ES-I3 (cell line): ENCODE measurements around the gene KRTAP2-1.
"Not testable (repeated sequence)": the region's sequence is repeated elsewhere in the genome, so short reads cannot be mapped to it uniquely, and the experiment has no call there.

Source experiments
- H3K36me3 ChIP-seq: 2 replicates; pipeline ENCODE4 v1.6.1; 2013; ENCODE audit warnings: mild to moderate bottlenecking, low read length, control low read depth, moderate library complexity; ENCODE audit not compliant: insufficient read depth
- H3K4me1 ChIP-seq: 2 replicates; pipeline ENCODE4 v1.6.1; 2013; ENCODE audit warnings: mild to moderate bottlenecking, control low read depth, low read length; ENCODE audit not compliant: insufficient read depth
- H3K9ac ChIP-seq: 2 replicates; pipeline ENCODE4 v1.6.1; 2013; ENCODE audit warnings: low read depth, mild to moderate bottlenecking, low read length, moderate library complexity
- H3K9me3 ChIP-seq: 2 replicates; pipeline ENCODE4 v1.6.1; 2013; ENCODE audit warnings: mild to moderate bottlenecking, low read length, moderate library complexity; ENCODE audit not compliant: control insufficient read depth, insufficient read depth

Gene KRTAP2-1

GRCh38 chr17:41012326-41013120 lies 34.6 kb downstream of the KRTAP2-1 start:
- no peaks in the 10 kb centered on the region for H3K36me3 ChIP-seq
- peaks cover 14% of the 10 kb centered on the region for H3K4me1 ChIP-seq
- H3K9me3 ChIP-seq, result no peaks in the 10 kb centered on the region
- no peak overlapping the region for H3K9ac ChIP-seq

- no peak overlapping the region for H3K9ac ChIP-seq
- peaks cover 14% of the 10 kb centered on the region for H3K4me1 ChIP-seq
Observed at GRCh38 chr17:41010441-41010840, 36.7 kb downstream of the KRTAP2-1 start.

GRCh38 chr17:41009936-41010335 lies 37.2 kb downstream of the KRTAP2-1 start:
- Histone ChIP-seq H3K36me3 (no peaks in the 10 kb centered on the region), H3K9ac (no peak overlapping the region), H3K4me1 (peaks cover 14% of the 10 kb centered on the region), H3K9me3 (no peaks in the 10 kb centered on the region)

More at GRCh38 chr17:41010441-41010840, 36.7 kb downstream of the KRTAP2-1 start:
- Histone ChIP-seq H3K9me3 (no peaks in the 10 kb centered on the region), H3K36me3 (no peaks in the 10 kb centered on the region)

GRCh38 chr17:41009301-41009760 lies 37.8 kb downstream of the KRTAP2-1 start:
- no peaks in the 10 kb centered on the region; the same call in 1 of the 2 replicates for H3K36me3 ChIP-seq
- H3K9ac ChIP-seq, result no peak overlapping the region
- no peaks in the 10 kb centered on the region for H3K9me3 ChIP-seq
- H3K4me1 ChIP-seq, result peaks cover 14% of the 10 kb centered on the region

GRCh38 chr17:41008811-41009210 lies 38.3 kb downstream of the KRTAP2-1 start, which contains the start of gene KRTAP3-1:
KRTAP3-1 (minus strand) TSS chr17:41009128; CDS start chr17:41009074, 54 bp downstream.
- Histone ChIP-seq H3K36me3 (no peaks in the 10 kb centered on the region; the same call in 1 of the 2 replicates), H3K9me3 (no peaks in the 10 kb centered on the region), H3K4me1 (peaks cover 14% of the 10 kb centered on the region), H3K9ac (no peak within 1 kb of the TSS)

- H3K9ac ChIP-seq, result no peak overlapping the region
- no peaks in the 10 kb centered on the region for H3K9me3 ChIP-seq
- H3K36me3 ChIP-seq, result no peaks in the 10 kb centered on the region; the same call in 1 of the 2 replicates
- H3K4me1 ChIP-seq, result peaks cover 8% of the 10 kb centered on the region
Observed at GRCh38 chr17:41004397-41004796, 42.7 kb downstream of the KRTAP2-1 start.

- H3K36me3 ChIP-seq, result no peaks in the 10 kb centered on the region; the same call in 1 of the 2 replicates
- H3K4me1 ChIP-seq, result peaks cover 3% of the 10 kb centered on the region; the same call in 1 of the 2 replicates
- H3K9ac ChIP-seq, result no peak overlapping the region
- H3K9me3 ChIP-seq, result no peaks in the 10 kb centered on the region
Observed at GRCh38 chr17:41003926-41004325, 43.2 kb downstream of the KRTAP2-1 start.

GRCh38 chr17:41002814-41003213 lies 44.3 kb downstream of the KRTAP2-1 start:
- H3K9ac ChIP-seq, result no peak overlapping the region
- H3K9me3 ChIP-seq, result no peaks in the 10 kb centered on the region
- H3K4me1 ChIP-seq, result no peaks in the 10 kb centered on the region
- H3K36me3 ChIP-seq, result no peaks in the 10 kb centered on the region; the same call in 1 of the 2 replicates

- Histone ChIP-seq H3K36me3 (no peaks in the 10 kb centered on the region; the same call in 1 of the 2 replicates), H3K9ac (no peak overlapping the region), H3K9me3 (no peaks in the 10 kb centered on the region), H3K4me1 (no peaks in the 10 kb centered on the region)
Observed at GRCh38 chr17:41001795-41002194, 45.3 kb downstream of the KRTAP2-1 start.

- not testable (repeated sequence) for H3K9ac ChIP-seq, H3K4me1 ChIP-seq, H3K36me3 ChIP-seq, H3K9me3 ChIP-seq
Observed at GRCh38 chr17:40999563-40999962, 47.6 kb downstream of the KRTAP2-1 start, which contains the start of gene KRTAP3-2. KRTAP3-2 (minus strand) TSS chr17:40999906; CDS start chr17:40999853, 53 bp downstream.

GRCh38 chr17:40997361-40997760 lies 49.8 kb downstream of the KRTAP2-1 start:
- Histone ChIP-seq H3K4me1 (no peaks in the 10 kb centered on the region), H3K9ac (no peak overlapping the region), H3K9me3 (no peaks in the 10 kb centered on the region), H3K36me3 (no peaks in the 10 kb centered on the region)

GRCh38 chr17:40996829-40997228 lies 50.3 kb downstream of the KRTAP2-1 start:
- no peaks in the 10 kb centered on the region for H3K9me3 ChIP-seq

More at GRCh38 chr17:40996829-40997228, 50.3 kb downstream of the KRTAP2-1 start:
- no peaks in the 10 kb centered on the region for H3K36me3 ChIP-seq
- no peak overlapping the region for H3K9ac ChIP-seq
- H3K4me1 ChIP-seq, result no peaks in the 10 kb centered on the region
